Measurements from ENCODE around the gene DPPA2. TPM values are rescaled to one million over a fixed set of nuclear protein-coding genes. Genes with fewer than 3 reads are reported as not detected.

Gene DPPA2
- total RNA-seq, 4 donors from 2014 or later, result not detected

GRCh38 chr3:109278546-109278945 lies 37.8 kb downstream of the DPPA2 start:
- ATAC-seq, result no peak

GRCh38 chr3:109278141-109278540 lies 38.2 kb downstream of the DPPA2 start:
- TF ChIP-seq POLR2AphosphoS5 (IDR thresholded peaks at IDR 0.05) (no peak), CTCF (IDR thresholded peaks at IDR 0.05) (no peak), EP300 (IDR thresholded peaks at IDR 0.05) (no peak), POLR2A (IDR thresholded peaks at IDR 0.05) (no peak)
- H3K27me3 ChIP-seq, result no peaks in the 10 kb centered on the region
- H3K36me3 ChIP-seq, result no peaks in the 10 kb centered on the region
- 11 to 24% methylated on average over 3 of the region's 3 CpGs for WGBS, 2 donors (ENCODE audit: low coverage in 1 of 2)
- H3K9me3 ChIP-seq, result no peaks in the 10 kb centered on the region
- no peak overlapping the region for H3K4me3 ChIP-seq
- H3K4me1 ChIP-seq, result peaks cover 0 to 8% (median 0%) of the 10 kb centered on the region in 3 donors
- H3K27ac ChIP-seq, result no peak overlapping the region
- no peak for ATAC-seq

More at GRCh38 chr3:109278546-109278945, 37.8 kb downstream of the DPPA2 start:
- Histone ChIP-seq H3K4me3 (no peak overlapping the region), H3K27ac (no peak overlapping the region), H3K36me3 (no peaks in the 10 kb centered on the region), H3K9me3 (no peaks in the 10 kb centered on the region), H3K27me3 (no peaks in the 10 kb centered on the region), H3K4me1 (peaks cover 0 to 8% (median 0%) of the 10 kb centered on the region in 3 donors)
- no peak for TF ChIP-seq POLR2AphosphoS5 (IDR thresholded peaks at IDR 0.05)
- no peak for TF ChIP-seq POLR2A (IDR thresholded peaks at IDR 0.05)
- TF ChIP-seq EP300 (IDR thresholded peaks at IDR 0.05), result no peak
- no peak for TF ChIP-seq CTCF (IDR thresholded peaks at IDR 0.05)
- 75% methylated on average over 1 of the region's 1 CpG; no CpG with 5 or more reads in 1 of the 2 donors for WGBS, 2 donors (ENCODE audit: low coverage in 1 of 2)

GRCh38 chr3:109275702-109276293 lies 40.5 kb downstream of the DPPA2 start:
- no peaks in the 10 kb centered on the region for H3K27me3 ChIP-seq
- no peaks in the 10 kb centered on the region for H3K36me3 ChIP-seq
- 35 to 38% methylated on average over 4 to 9 of the region's 9 CpGs for WGBS, 2 donors (ENCODE audit: low coverage in 1 of 2)
- no peak overlapping the region for H3K27ac ChIP-seq
- no peaks in the 10 kb centered on the region for H3K9me3 ChIP-seq
- peaks cover 0 to 8% (median 0%) of the 10 kb centered on the region in 3 donors for H3K4me1 ChIP-seq
- ATAC-seq, result no peak
- no peak overlapping the region for H3K4me3 ChIP-seq
- TF ChIP-seq POLR2AphosphoS5 (IDR thresholded peaks at IDR 0.05), result no peak
- TF ChIP-seq EP300 (IDR thresholded peaks at IDR 0.05), result no peak
- no peak for TF ChIP-seq POLR2A (IDR thresholded peaks at IDR 0.05)
- peak; percentile 20 to 63 (median 27) for TF ChIP-seq CTCF (IDR thresholded peaks at IDR 0.05)

- Histone ChIP-seq H3K36me3 (no peaks in the 10 kb centered on the region), H3K9me3 (peaks cover 0 to 8% (median 0%) of the 10 kb centered on the region in 3 donors), H3K4me3 (no peak overlapping the region), H3K27me3 (no peaks in the 10 kb centered on the region), H3K4me1 (no peaks in the 10 kb centered on the region), H3K27ac (no peak overlapping the region)
- 86 to 100% methylated on average over 1 to 6 of the region's 7 CpGs for WGBS, 2 donors (ENCODE audit: low coverage in 1 of 2)
- ATAC-seq, result no peak
- TF ChIP-seq POLR2A (IDR thresholded peaks at IDR 0.05) (no peak), POLR2AphosphoS5 (IDR thresholded peaks at IDR 0.05) (no peak), CTCF (IDR thresholded peaks at IDR 0.05) (no peak), EP300 (IDR thresholded peaks at IDR 0.05) (no peak)
Measured at GRCh38 chr3:109270779-109271178, 45.5 kb downstream of the DPPA2 start.

- H3K36me3 ChIP-seq, result no peaks in the 10 kb centered on the region
- 75 to 93% methylated on average over 5 to 6 of the region's 6 CpGs for WGBS, 2 donors (ENCODE audit: low coverage in 1 of 2)
- H3K4me1 ChIP-seq, result no peaks in the 10 kb centered on the region
- peaks cover 0 to 8% (median 0%) of the 10 kb centered on the region in 3 donors for H3K9me3 ChIP-seq
- no peaks in the 10 kb centered on the region for H3K27me3 ChIP-seq
- TF ChIP-seq EP300 (IDR thresholded peaks at IDR 0.05) (no peak), POLR2A (IDR thresholded peaks at IDR 0.05) (no peak), POLR2AphosphoS5 (IDR thresholded peaks at IDR 0.05) (no peak), CTCF (IDR thresholded peaks at IDR 0.05) (no peak)
- no peak for ATAC-seq
- no peak overlapping the region for H3K4me3 ChIP-seq
- no peak overlapping the region for H3K27ac ChIP-seq
Measured at GRCh38 chr3:109269577-109270275, 46.6 kb downstream of the DPPA2 start.

All from gastroesophageal sphincter (tissue), 4 donors.